ENCODE measurements around the gene CD19.

GRCh38 chr16:28900601-28901000, 31.2 kb upstream of the CD19 start:
- no peak for TF ChIP-seq CTCF (IDR thresholded peaks at IDR 0.05)
- TF ChIP-seq POLR2A (IDR thresholded peaks at IDR 0.05) = no peak
